CD4-positive, alpha-beta T cell treated with Interleukin-15 for 4 hours (primary cell): ENCODE data around the gene BHLHA9.
"Not testable (repeated sequence)": the region's sequence is repeated elsewhere in the genome, so short reads cannot be mapped to it uniquely, and the experiment has no call there.

ENCODE experiments used
- DNase-seq: peaks from one replicate; pipeline ENCODE4 v3.0.0-alpha.2; 2020; ENCODE audit warnings: low spot score

The BHLHA9 gene

DNA sequence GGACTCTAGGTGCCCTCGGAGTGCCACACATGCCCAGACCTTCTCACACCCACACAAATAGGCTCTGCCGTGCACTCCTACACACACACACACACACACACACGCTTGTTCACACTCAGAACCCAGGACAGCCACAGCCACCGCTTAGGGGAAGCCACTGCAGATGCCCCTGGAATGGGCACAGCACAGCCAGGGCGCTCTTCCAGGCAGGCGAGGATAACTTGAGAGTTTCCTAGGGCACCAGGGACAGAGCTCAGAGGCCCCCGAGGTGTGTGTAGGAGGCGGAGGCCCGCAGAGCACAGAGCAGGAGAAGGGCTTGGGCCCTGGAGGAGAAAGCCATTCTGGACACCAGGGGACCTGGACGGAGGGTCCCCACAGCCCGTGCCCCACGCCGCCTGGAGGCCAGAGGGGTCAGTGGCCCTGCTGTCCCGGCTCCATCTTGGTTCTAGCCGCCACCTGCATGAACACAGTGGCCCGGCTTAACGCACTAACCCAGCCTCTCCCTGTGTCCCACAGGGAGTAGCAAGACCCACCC, 30.2 kb downstream of the BHLHA9 start:
- no peak for DNase-seq

- no peak for DNase-seq
These were observed 31.3 kb downstream of the BHLHA9 start for GRCh38 chr17:1301546-1301945.

GRCh38 chr17:1302761-1303160, 32.5 kb downstream of the BHLHA9 start:
- DNase-seq = no peak

DNA sequence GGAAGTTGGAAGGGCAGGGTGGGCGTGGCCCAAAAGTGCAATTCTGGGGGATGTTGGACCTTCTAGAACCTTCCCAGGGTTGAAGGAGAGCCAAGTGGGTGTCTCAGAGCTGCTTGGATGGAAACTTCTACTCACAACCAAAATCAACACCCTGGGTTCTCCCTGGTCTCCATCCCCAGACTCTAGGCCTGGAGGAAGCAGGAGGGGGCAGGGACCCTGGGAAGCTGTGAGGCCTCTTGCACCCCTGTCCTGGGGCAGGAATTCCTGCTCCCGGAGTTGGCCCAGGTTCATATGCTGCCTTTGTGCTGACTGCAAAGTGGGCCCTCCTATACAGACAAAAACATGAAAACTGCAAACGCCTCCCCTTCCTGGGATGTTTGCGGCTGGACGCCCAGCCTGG, 34.3 kb downstream of the BHLHA9 start:
- DNase-seq = no peak

GRCh38 chr17:1304962-1305563, 34.8 kb downstream of the BHLHA9 start:
- no peak for DNase-seq

DNA sequence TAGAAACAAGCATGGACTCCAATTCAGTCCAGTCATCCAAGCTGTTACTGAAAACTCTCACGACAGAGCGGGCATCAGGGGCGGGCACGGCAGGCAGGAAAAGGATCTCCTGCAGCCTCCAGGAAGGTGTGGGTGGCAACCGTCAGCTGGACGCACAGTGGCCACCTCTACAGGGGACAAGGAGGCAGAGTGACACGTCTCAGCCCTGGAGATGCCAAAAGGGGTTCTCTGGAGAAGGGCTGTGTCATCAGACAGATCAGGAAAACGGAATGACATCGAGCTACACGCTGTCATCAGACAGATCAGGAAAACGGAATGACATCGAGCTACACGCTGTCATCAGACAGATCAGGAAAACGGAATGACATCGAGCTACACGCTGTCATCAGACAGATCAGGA, 37.6 kb downstream of the BHLHA9 start:
- DNase-seq = not testable (repeated sequence)

- DNase-seq = no peak
These were observed 42.1 kb downstream of the BHLHA9 start for GRCh38 chr17:1312261-1312870.

- no peak for DNase-seq
These were observed 43.2 kb downstream of the BHLHA9 start for GRCh38 chr17:1313270-1314005.

DNA sequence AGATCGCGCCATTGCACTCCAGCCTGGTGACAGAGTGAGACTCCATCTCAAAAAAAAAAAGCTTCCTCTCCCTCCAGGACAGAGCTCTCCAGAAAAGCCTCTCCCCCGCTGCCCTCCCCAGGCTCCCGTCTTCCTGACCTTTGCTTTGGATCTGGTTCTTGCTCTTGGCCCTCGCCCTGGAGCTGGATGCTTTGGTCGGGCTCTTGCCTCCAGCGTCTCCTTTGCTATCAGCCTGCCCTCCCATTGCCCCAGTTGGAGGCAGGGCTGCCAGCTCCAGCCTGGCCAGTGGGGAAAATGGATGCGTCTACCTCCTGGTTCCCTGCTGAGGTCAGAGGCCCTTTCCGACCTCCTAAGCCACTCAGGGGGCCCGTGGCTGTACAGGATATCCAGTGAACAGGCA, 45.2 kb downstream of the BHLHA9 start:
- DNase-seq = no peak

- DNase-seq = no peak
These were observed 45.7 kb downstream of the BHLHA9 start for GRCh38 chr17:1315891-1316403.
